Activated CD4-positive, alpha-beta memory T cell treated with anti-CD3 and anti-CD28 coated beads, Interleukin-2, amount 10 ng/mL, durations not matched to agents 7 days and 5 days (primary cell): ENCODE data around the gene SNRK. TPM values are rescaled to one million over a fixed set of nuclear protein-coding genes. Genes with fewer than 3 reads are reported as not detected.
"Not testable (repeated sequence)": the region's sequence is repeated elsewhere in the genome, so short reads cannot be mapped to it uniquely, and the experiment has no call there.

Experiments
- CTCF ChIA-PET: fragments of 350-600 bp; sonication (Branson Sonifier 250); formaldehyde crosslinking; loops from one replicate; lab custom pipeline; 2021; ENCODE audit warnings: antibody characterized with exemption, inconsistent platforms; lab: Charles Lee
- POLR2A ChIA-PET: fragments of 350-600 bp; sonication (Branson Sonifier 250); formaldehyde crosslinking; loops from one replicate; lab custom pipeline; 2021; ENCODE audit warnings: antibody characterized with exemption; lab: Charles Lee
- DNase-seq: peaks from one replicate; pipeline ENCODE4 v3.0.0-alpha.2; 2020
- H3K27ac Mint-ChIP-seq: one replicate; pipeline ENCODE4 v1.8.0; 2021; ENCODE audit warnings: mild to moderate bottlenecking, mixed read lengths
- H3K27me3 Mint-ChIP-seq: one replicate; pipeline ENCODE4 v1.8.0; 2021; ENCODE audit warnings: mixed read lengths
- H3K36me3 Mint-ChIP-seq: one replicate; pipeline ENCODE4 v1.8.0; 2021; ENCODE audit warnings: low read depth, mixed read lengths
- H3K4me1 Mint-ChIP-seq: one replicate; pipeline ENCODE4 v1.8.0; 2021; ENCODE audit warnings: mixed read lengths
- H3K4me3 Mint-ChIP-seq: one replicate; pipeline ENCODE4 v1.8.0; 2021; ENCODE audit warnings: mild to moderate bottlenecking, mixed read lengths
- H3K9me3 Mint-ChIP-seq: one replicate; pipeline ENCODE4 v1.8.0; 2021; ENCODE audit warnings: mixed read lengths
- total RNA-seq, 2 experiments: library from RNA; stranded (reverse); gene quantifications; one replicate each; pipeline ENCODE4 v1.2.3, GENCODE V29; 2021

The SNRK gene
- total RNA-seq, 2 experiments from 2014 or later: 71.0 to 73.1 TPM

- Mint-ChIP-seq H3K4me3 (no peak overlapping the region), H3K27me3 (no peaks in the 10 kb centered on the region), H3K36me3 (peaks cover 81% of the 10 kb centered on the region), H3K27ac (no peak overlapping the region), H3K4me1 (peaks cover 6% of the 10 kb centered on the region), H3K9me3 (peaks cover 68% of the 10 kb centered on the region)
- ChIA-PET CTCF (no interaction called here), POLR2A (no interaction called here)
- DNase-seq: no peak
Measured at GRCh38 chr3:43353923-43354670, 67.8 kb downstream of the SNRK start.

GRCh38 chr3:43356033-43356432, 69.7 kb downstream of the SNRK start:
- peaks cover 62% of the 10 kb centered on the region for H3K9me3 Mint-ChIP-seq
- not testable (repeated sequence) for H3K27ac Mint-ChIP-seq, H3K27me3 Mint-ChIP-seq, DNase-seq, H3K4me1 Mint-ChIP-seq, H3K4me3 Mint-ChIP-seq
- POLR2A ChIA-PET: interaction anchor here (2.0 kb wide), 1 partner anchor 9 kb away, joined by 10 read pairs; no protein-coding TSS in a partner anchor
- H3K36me3 Mint-ChIP-seq: peaks cover 62% of the 10 kb centered on the region
- CTCF ChIA-PET: interaction anchor here (1.2 kb wide), 1 partner anchor 9 kb away, joined by 3 read pairs; no protein-coding TSS in a partner anchor

GRCh38 chr3:43361077-43361476, 74.7 kb downstream of the SNRK start:
- H3K27me3 Mint-ChIP-seq: no peaks in the 10 kb centered on the region
- DNase-seq: no peak
- CTCF ChIA-PET: no interaction called here
- no peaks in the 10 kb centered on the region for H3K4me1 Mint-ChIP-seq
- POLR2A ChIA-PET: interaction anchor here (0.7 kb wide), 1 partner anchor 74 kb away, joined by 3 read pairs; the partner anchor contains the start of gene SNRK
- no peak overlapping the region for H3K27ac Mint-ChIP-seq
- H3K9me3 Mint-ChIP-seq: peaks cover 16% of the 10 kb centered on the region
- peaks cover 17% of the 10 kb centered on the region for H3K36me3 Mint-ChIP-seq
- no peak overlapping the region for H3K4me3 Mint-ChIP-seq

GRCh38 chr3:43362183-43362582, 75.8 kb downstream of the SNRK start:
- CTCF ChIA-PET: no interaction called here
- no peak overlapping the region for H3K27ac Mint-ChIP-seq
- H3K4me1 Mint-ChIP-seq: no peaks in the 10 kb centered on the region
- peaks cover 10% of the 10 kb centered on the region for H3K36me3 Mint-ChIP-seq
- H3K27me3 Mint-ChIP-seq: no peaks in the 10 kb centered on the region
- no peak for DNase-seq
- peaks cover 8% of the 10 kb centered on the region for H3K9me3 Mint-ChIP-seq
- POLR2A ChIA-PET: no interaction called here
- no peak overlapping the region for H3K4me3 Mint-ChIP-seq

- Mint-ChIP-seq H3K4me1 (no peaks in the 10 kb centered on the region), H3K9me3 (peaks cover 2% of the 10 kb centered on the region), H3K4me3 (no peak overlapping the region), H3K36me3 (peaks cover 4% of the 10 kb centered on the region), H3K27ac (no peak overlapping the region), H3K27me3 (no peaks in the 10 kb centered on the region)
- DNase-seq: no peak
- ChIA-PET CTCF (no interaction called here), POLR2A (no interaction called here)
Measured at GRCh38 chr3:43362961-43363360, 76.6 kb downstream of the SNRK start.

GRCh38 chr3:43363621-43364266, 77.4 kb downstream of the SNRK start:
- ChIA-PET CTCF (no interaction called here), POLR2A (no interaction called here)
- Mint-ChIP-seq H3K36me3 (peaks cover 4% of the 10 kb centered on the region), H3K27me3 (no peaks in the 10 kb centered on the region), H3K9me3 (no peaks in the 10 kb centered on the region), H3K4me3 (no peak overlapping the region), H3K4me1 (no peaks in the 10 kb centered on the region), H3K27ac (no peak overlapping the region)
- no peak for DNase-seq

GRCh38 chr3:43364494-43364893, 78.2 kb downstream of the SNRK start:
- ChIA-PET CTCF (no interaction called here), POLR2A (no interaction called here)
- no peak overlapping the region for H3K4me3 Mint-ChIP-seq
- H3K27ac Mint-ChIP-seq: no peak overlapping the region
- no peak for DNase-seq
- H3K4me1 Mint-ChIP-seq: no peaks in the 10 kb centered on the region
- H3K9me3 Mint-ChIP-seq: no peaks in the 10 kb centered on the region
- no peaks in the 10 kb centered on the region for H3K27me3 Mint-ChIP-seq
- peaks cover 4% of the 10 kb centered on the region for H3K36me3 Mint-ChIP-seq

GRCh38 chr3:43364926-43365325, 78.6 kb downstream of the SNRK start:
- no peak overlapping the region for H3K4me3 Mint-ChIP-seq
- peaks cover 4% of the 10 kb centered on the region for H3K36me3 Mint-ChIP-seq
- H3K9me3 Mint-ChIP-seq: no peaks in the 10 kb centered on the region
- ChIA-PET CTCF (no interaction called here), POLR2A (no interaction called here)
- H3K27ac Mint-ChIP-seq: no peak overlapping the region
- no peak for DNase-seq
- H3K4me1 Mint-ChIP-seq: peaks cover 4% of the 10 kb centered on the region
- H3K27me3 Mint-ChIP-seq: no peaks in the 10 kb centered on the region

GRCh38 chr3:43365601-43366305, 79.4 kb downstream of the SNRK start:
- Mint-ChIP-seq H3K36me3 (peaks cover 4% of the 10 kb centered on the region), H3K4me1 (peaks cover 4% of the 10 kb centered on the region), H3K9me3 (no peaks in the 10 kb centered on the region), H3K27ac (no peak overlapping the region), H3K27me3 (no peaks in the 10 kb centered on the region), H3K4me3 (no peak overlapping the region)
- DNase-seq: no peak
- ChIA-PET CTCF (interaction anchor here (0.8 kb wide), 1 partner anchor 12 kb away, joined by 3 read pairs; no protein-coding TSS in a partner anchor), POLR2A (no interaction called here)

GRCh38 chr3:43366481-43366880, 80.1 kb downstream of the SNRK start:
- ChIA-PET CTCF (interaction anchor here (0.8 kb wide), 1 partner anchor 12 kb away, joined by 3 read pairs; no protein-coding TSS in a partner anchor), POLR2A (no interaction called here)
- peaks cover 4% of the 10 kb centered on the region for H3K36me3 Mint-ChIP-seq
- H3K9me3 Mint-ChIP-seq: no peaks in the 10 kb centered on the region
- DNase-seq: no peak
- no peak overlapping the region for H3K27ac Mint-ChIP-seq
- H3K4me3 Mint-ChIP-seq: no peak overlapping the region
- H3K4me1 Mint-ChIP-seq: peaks cover 4% of the 10 kb centered on the region
- no peaks in the 10 kb centered on the region for H3K27me3 Mint-ChIP-seq

GRCh38 chr3:43366885-43367284, 80.5 kb downstream of the SNRK start:
- DNase-seq: no peak
- ChIA-PET POLR2A (interaction anchor here (0.6 kb wide), 1 partner anchor 23 kb away, joined by 3 read pairs; no protein-coding TSS in a partner anchor), CTCF (no interaction called here)
- H3K27ac Mint-ChIP-seq: no peak overlapping the region
- no peak overlapping the region for H3K4me3 Mint-ChIP-seq
- H3K9me3 Mint-ChIP-seq: no peaks in the 10 kb centered on the region
- peaks cover 4% of the 10 kb centered on the region for H3K4me1 Mint-ChIP-seq
- H3K27me3 Mint-ChIP-seq: no peaks in the 10 kb centered on the region
- peaks cover 4% of the 10 kb centered on the region for H3K36me3 Mint-ChIP-seq

- H3K4me3 Mint-ChIP-seq: no peak overlapping the region
- no peaks in the 10 kb centered on the region for H3K27me3 Mint-ChIP-seq
- no peak for DNase-seq
- CTCF ChIA-PET: interaction anchor here (0.9 kb wide), 1 partner anchor 13 kb away, joined by 3 read pairs; no protein-coding TSS in a partner anchor
- H3K36me3 Mint-ChIP-seq: no peaks in the 10 kb centered on the region
- no peak overlapping the region for H3K27ac Mint-ChIP-seq
- POLR2A ChIA-PET: no interaction called here
- no peaks in the 10 kb centered on the region for H3K9me3 Mint-ChIP-seq
- peaks cover 4% of the 10 kb centered on the region for H3K4me1 Mint-ChIP-seq
Measured at GRCh38 chr3:43369404-43370292, 83.3 kb downstream of the SNRK start.
